CD4-positive, alpha-beta memory T cell (primary cell): ENCODE results near the gene KIF9. TPM values are rescaled to one million over a fixed set of nuclear protein-coding genes. Genes with fewer than 3 reads are reported as not detected.

Experiments used
- CTCF ChIA-PET: fragments of 350-600 bp; sonication (Branson Sonifier 250); formaldehyde crosslinking; loops from one replicate; lab custom pipeline; 2021; ENCODE audit warnings: inconsistent platforms; ENCODE audit not compliant: partially characterized antibody; lab: Charles Lee
- POLR2A ChIA-PET: fragments of 350-600 bp; sonication (Branson Sonifier 250); formaldehyde crosslinking; loops from one replicate; lab custom pipeline; 2021; ENCODE audit not compliant: partially characterized antibody; lab: Charles Lee
- DNase-seq, 5 donors: peaks; one replicate each; pipeline versions ENCODE4 v3.0.0 to v3.0.0-alpha.2; 2020 to 2022; ENCODE audit warnings: mixed read lengths in 1 of 5
- H3K27ac ChIP-seq: one replicate; pipeline ENCODE4 v1.7.0; 2013; ENCODE audit warnings: low read depth, low read length
- H3K27me3 ChIP-seq: 2 replicates; pipeline ENCODE4 v1.7.0; 2013; ENCODE audit warnings: mild to moderate bottlenecking, low read length, moderate library complexity; ENCODE audit not compliant: insufficient read depth
- H3K36me3 ChIP-seq: 2 replicates; pipeline ENCODE4 v1.7.0; 2013; ENCODE audit warnings: mild to moderate bottlenecking, low read length, moderate library complexity; ENCODE audit not compliant: insufficient read depth
- H3K4me1 ChIP-seq: 2 replicates; pipeline ENCODE4 v1.7.0; 2013; ENCODE audit warnings: mild to moderate bottlenecking, low read length, moderate library complexity; ENCODE audit not compliant: insufficient read depth
- H3K4me3 ChIP-seq, 2 donors: one replicate each; pipeline ENCODE4 v1.7.0; 2013; ENCODE audit warnings: low read length in 2 of 2, mild to moderate bottlenecking in 1 of 2
- H3K9me3 ChIP-seq, 2 donors: one replicate each; pipeline ENCODE4 v1.7.0; 2013; ENCODE audit warnings: low read length in 2 of 2, control low read depth in 1 of 2; ENCODE audit not compliant: control insufficient read depth in 1 of 2
- H3K27ac Mint-ChIP-seq, 7 donors: one replicate each; pipeline ENCODE4 v1.8.0; 2020 to 2021; ENCODE audit warnings: mixed read lengths in 7 of 7, mild to moderate bottlenecking in 6 of 7, inconsistent platforms in 3 of 7, moderate library complexity in 3 of 7
- H3K27me3 Mint-ChIP-seq, 2 donors: one replicate each; pipeline ENCODE4 v1.8.0; 2020 to 2021; ENCODE audit warnings: mixed read lengths in 2 of 2
- H3K36me3 Mint-ChIP-seq, 2 donors: one replicate each; pipeline ENCODE4 v1.8.0; 2020 to 2021; ENCODE audit warnings: mixed read lengths in 2 of 2, inconsistent platforms in 1 of 2, mild to moderate bottlenecking in 1 of 2
- H3K4me1 Mint-ChIP-seq, 4 donors: one replicate each; pipeline ENCODE4 v1.8.0; 2020 to 2021; ENCODE audit warnings: mixed read lengths in 4 of 4, mild to moderate bottlenecking in 1 of 4
- H3K4me3 Mint-ChIP-seq, 8 donors: one replicate each; pipeline ENCODE4 v1.8.0; 2020 to 2021; ENCODE audit warnings: mixed read lengths in 8 of 8, mild to moderate bottlenecking in 7 of 8, moderate library complexity in 6 of 8, inconsistent platforms in 3 of 8
- H3K9me3 Mint-ChIP-seq, 8 donors: one replicate each; pipeline ENCODE4 v1.8.0; 2020 to 2021; ENCODE audit warnings: mixed read lengths in 8 of 8, mild to moderate bottlenecking in 5 of 8, inconsistent platforms in 3 of 8, moderate library complexity in 1 of 8
- intact Hi-C: fragments of 100-400 bp; cut with micrococcal nuclease; formaldehyde crosslinking; loops from one replicate; pipeline ENCODE4 v1.15.1; 2023
- polyA plus RNA-seq, 2 donors: library from polyadenylated mRNA; unstranded; fragments of 300-500 nt; fragmentation: Illumina TruSeq; gene quantifications; one replicate each; pipeline ENCODE4 v1.2.3, GENCODE V29; 2021
- total RNA-seq, 2 experiments: library from RNA; stranded (reverse); gene quantifications; one replicate each; pipeline ENCODE4 v1.2.3, GENCODE V29; 2021

Gene KIF9
- total and polyA plus RNA-seq, 4 experiments from 2014 or later, result 2.3 to 4.4 (median 3.5) TPM

GRCh38 chr3:47301456-47301855 is 18.9 kb upstream of the KIF9 start:
- H3K9me3 Mint-ChIP-seq, result peaks cover 0 to 2% (median 0%) of the 10 kb centered on the region in 8 donors
- Histone ChIP-seq H3K4me1 (peaks cover 4% of the 10 kb centered on the region), H3K27ac (no peak overlapping the region), H3K27me3 (no peaks in the 10 kb centered on the region), H3K4me3 (no peak overlapping the region), H3K36me3 (peaks cover 9% of the 10 kb centered on the region), H3K9me3 (no peaks in the 10 kb centered on the region)
- no peak for DNase-seq
- H3K4me1 Mint-ChIP-seq, result peaks cover 23 to 45% (median 35%) of the 10 kb centered on the region in 4 donors
- ChIA-PET POLR2A (no interaction called here), CTCF (interaction anchor here (0.6 kb wide), 1 partner anchor 274 kb away, joined by 3 read pairs; no protein-coding TSS in a partner anchor)
- intact Hi-C loops, result no loop called here
- H3K27ac Mint-ChIP-seq, result no peak overlapping the region
- H3K36me3 Mint-ChIP-seq, result peaks cover 31 to 37% of the 10 kb centered on the region in 2 donors
- no peak overlapping the region for H3K4me3 Mint-ChIP-seq
- H3K27me3 Mint-ChIP-seq, result no peaks in the 10 kb centered on the region

GRCh38 chr3:47299381-47300318 is 17.1 kb upstream of the KIF9 start:
- H3K27ac ChIP-seq, result no peak overlapping the region
- H3K4me1 ChIP-seq, result peaks cover 12% of the 10 kb centered on the region
- Mint-ChIP-seq H3K4me1 (peaks cover 28 to 53% (median 40%) of the 10 kb centered on the region in 4 donors), H3K36me3 (peaks cover 22 to 46% of the 10 kb centered on the region in 2 donors), H3K9me3 (peaks cover 0 to 2% (median 0%) of the 10 kb centered on the region in 8 donors), H3K27me3 (no peaks in the 10 kb centered on the region), H3K4me3 (no peak overlapping the region), H3K27ac (peak overlapping the region in 3 of 7 donors; percentile 21 to 56 (median 24))
- H3K27me3 ChIP-seq, result no peaks in the 10 kb centered on the region
- CTCF ChIA-PET, result no interaction called here
- POLR2A ChIA-PET, result no interaction called here
- no peaks in the 10 kb centered on the region for H3K9me3 ChIP-seq
- peaks cover 9% of the 10 kb centered on the region for H3K36me3 ChIP-seq
- H3K4me3 ChIP-seq, result no peak overlapping the region
- intact Hi-C loops, result no loop called here
- no peak for DNase-seq

DNA sequence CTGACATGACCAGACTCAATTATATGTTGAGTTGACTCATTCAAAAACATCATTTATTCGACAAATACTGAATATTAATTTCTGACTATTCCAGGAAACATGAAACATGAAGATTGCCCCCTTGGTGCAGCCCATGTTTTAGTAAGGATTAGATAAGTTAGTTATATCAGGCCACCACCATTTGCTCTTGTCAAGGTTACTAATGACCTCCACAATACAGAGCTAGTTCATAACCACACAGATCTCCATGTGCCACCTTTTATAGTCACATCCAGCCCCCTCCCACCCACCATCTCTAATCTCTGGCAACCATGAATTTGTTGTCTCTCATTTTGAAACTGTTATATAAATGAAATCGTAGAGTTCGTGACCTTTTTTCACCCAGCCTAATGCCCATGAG is 15.8 kb upstream of the KIF9 start:
- Histone ChIP-seq H3K36me3 (peaks cover 9% of the 10 kb centered on the region), H3K27ac (no peak overlapping the region), H3K4me3 (no peak overlapping the region), H3K27me3 (no peaks in the 10 kb centered on the region), H3K9me3 (no peaks in the 10 kb centered on the region), H3K4me1 (peaks cover 12% of the 10 kb centered on the region)
- Mint-ChIP-seq H3K9me3 (peaks cover 0 to 2% (median 0%) of the 10 kb centered on the region in 8 donors), H3K4me3 (no peak overlapping the region), H3K27me3 (no peaks in the 10 kb centered on the region), H3K36me3 (peaks cover 22 to 50% of the 10 kb centered on the region in 2 donors), H3K27ac (peak overlapping the region in 3 of 7 donors; percentile 0 to 61 (median 13)), H3K4me1 (peaks cover 29 to 63% (median 47%) of the 10 kb centered on the region in 4 donors)
- POLR2A ChIA-PET, result no interaction called here
- CTCF ChIA-PET, result no interaction called here
- no peak for DNase-seq
- intact Hi-C loops, result no loop called here

DNA sequence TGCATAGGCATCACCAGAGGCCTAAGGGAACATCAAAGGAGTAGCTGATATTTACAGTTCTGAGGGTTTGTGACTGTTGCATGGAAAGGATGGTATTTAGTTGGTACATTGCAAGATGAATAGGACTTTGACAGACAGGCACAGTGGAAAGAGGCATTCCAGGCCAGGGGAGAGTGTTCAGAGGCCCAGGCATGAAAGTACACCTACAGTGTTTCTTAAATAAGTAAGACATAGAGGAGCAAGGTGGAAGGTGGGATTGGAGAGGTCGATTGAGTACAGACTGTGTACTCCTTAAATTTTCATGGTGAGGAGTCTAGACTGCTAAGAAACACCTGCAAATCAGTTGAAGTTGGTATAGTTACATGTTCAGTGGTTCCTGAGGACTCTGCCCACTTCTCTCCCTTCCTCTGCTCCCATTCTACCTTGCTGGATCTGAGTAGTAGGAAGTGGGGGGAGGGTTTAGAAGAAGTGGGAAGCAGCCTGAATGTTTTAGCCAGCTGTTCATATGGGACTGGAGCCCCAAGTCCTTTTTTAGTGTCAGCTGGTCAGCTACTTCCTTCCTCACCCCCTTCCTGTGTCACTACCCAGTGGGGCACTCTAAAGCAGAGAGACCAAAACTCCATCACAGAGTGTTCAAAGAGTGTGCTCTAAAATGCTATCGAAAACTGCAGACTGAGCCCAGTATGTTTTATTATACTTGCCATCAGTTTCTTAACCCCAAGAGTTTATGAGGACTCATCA is 14.1 kb upstream of the KIF9 start:
- no peaks in the 10 kb centered on the region for H3K27me3 ChIP-seq
- no peak overlapping the region for H3K4me3 ChIP-seq
- H3K9me3 Mint-ChIP-seq, result peaks cover 0 to 2% (median 0%) of the 10 kb centered on the region in 8 donors
- no peak overlapping the region for H3K4me3 Mint-ChIP-seq
- no peak for DNase-seq
- H3K27ac Mint-ChIP-seq, result peak overlapping the region in 4 of 7 donors; percentile 29 to 78 (median 52)
- peaks cover 31 to 63% (median 46%) of the 10 kb centered on the region in 4 donors for H3K4me1 Mint-ChIP-seq
- H3K36me3 Mint-ChIP-seq, result peaks cover 9 to 40% of the 10 kb centered on the region in 2 donors
- H3K4me1 ChIP-seq, result peaks cover 12% of the 10 kb centered on the region
- POLR2A ChIA-PET, result no interaction called here
- no peaks in the 10 kb centered on the region for H3K27me3 Mint-ChIP-seq
- intact Hi-C loops, result no loop called here
- H3K9me3 ChIP-seq, result no peaks in the 10 kb centered on the region
- CTCF ChIA-PET, result no interaction called here
- H3K27ac ChIP-seq, result no peak overlapping the region
- H3K36me3 ChIP-seq, result no peaks in the 10 kb centered on the region

GRCh38 chr3:47295976-47296375 is 13.4 kb upstream of the KIF9 start:
- H3K27me3 Mint-ChIP-seq, result no peaks in the 10 kb centered on the region
- ChIA-PET CTCF (interaction anchor here (0.6 kb wide), 1 partner anchor 131 kb away, joined by 4 read pairs; no protein-coding TSS in a partner anchor), POLR2A (no interaction called here)
- Histone ChIP-seq H3K27ac (no peak overlapping the region), H3K4me3 (no peak overlapping the region), H3K36me3 (no peaks in the 10 kb centered on the region), H3K27me3 (no peaks in the 10 kb centered on the region), H3K9me3 (no peaks in the 10 kb centered on the region), H3K4me1 (peaks cover 12% of the 10 kb centered on the region)
- peaks cover 31 to 65% (median 47%) of the 10 kb centered on the region in 4 donors for H3K4me1 Mint-ChIP-seq
- H3K36me3 Mint-ChIP-seq, result peaks cover 5 to 37% of the 10 kb centered on the region in 2 donors
- peaks cover 0 to 2% (median 0%) of the 10 kb centered on the region in 8 donors for H3K9me3 Mint-ChIP-seq
- DNase-seq, result no peak
- intact Hi-C loops, result no loop called here
- H3K27ac Mint-ChIP-seq, result peak overlapping the region in 4 of 7 donors; percentile 20 to 72 (median 52)
- H3K4me3 Mint-ChIP-seq, result peak overlapping the region in 1 of 8 donors; percentile 17

- ChIA-PET POLR2A (interaction anchor here (1.4 kb wide), 1 partner anchor 12 kb away, joined by 8 read pairs; the partner anchor contains the start of genes KIF9 and KLHL18), CTCF (interaction anchor here (0.6 kb wide), 1 partner anchor 131 kb away, joined by 4 read pairs; no protein-coding TSS in a partner anchor)
- no peak overlapping the region for H3K4me3 ChIP-seq
- H3K9me3 ChIP-seq, result no peaks in the 10 kb centered on the region
- no peaks in the 10 kb centered on the region for H3K27me3 ChIP-seq
- no peaks in the 10 kb centered on the region for H3K36me3 ChIP-seq
- H3K36me3 Mint-ChIP-seq, result peaks cover 11 to 42% of the 10 kb centered on the region in 2 donors
- H3K9me3 Mint-ChIP-seq, result peaks cover 0 to 2% (median 0%) of the 10 kb centered on the region in 8 donors
- H3K4me1 ChIP-seq, result peaks cover 12% of the 10 kb centered on the region
- no peak overlapping the region for H3K27ac ChIP-seq
- H3K4me3 Mint-ChIP-seq, result no peak overlapping the region
- DNase-seq, result no peak
- peaks cover 34 to 72% (median 50%) of the 10 kb centered on the region in 4 donors for H3K4me1 Mint-ChIP-seq
- H3K27ac Mint-ChIP-seq, result peak overlapping the region in 2 of 7 donors; percentile 13 to 88
- no peaks in the 10 kb centered on the region for H3K27me3 Mint-ChIP-seq
- intact Hi-C loops, result no loop called here
Measured at GRCh38 chr3:47295322-47295721, 12.7 kb upstream of the KIF9 start.
